Stimulated activated CD4-positive, alpha-beta T cell treated with anti-CD3 and anti-CD28 coated beads, Interleukin-12 subunit alpha, Interleukin-12 subunit beta, amount 100 ng/mL, for 4 hours (primary cell): ENCODE data around the gene EPHB3.

Experiments used
- DNase-seq: peaks from one replicate; pipeline ENCODE4 v3.0.0-alpha.2; 2020

Gene EPHB3

GRCh38 chr3:184543843-184544512 is 17.6 kb upstream of the EPHB3 start:
- peak; percentile 58 for DNase-seq

GRCh38 chr3:184544513-184544861 is 17.1 kb upstream of the EPHB3 start:
- no peak for DNase-seq

GRCh38 chr3:184545769-184546168 is 15.8 kb upstream of the EPHB3 start:
- DNase-seq, result no peak

- no peak for DNase-seq
Observed at GRCh38 chr3:184546252-184546651, 15.3 kb upstream of the EPHB3 start.

- no peak for DNase-seq
Observed at GRCh38 chr3:184549796-184550577, 11.6 kb upstream of the EPHB3 start.

- no peak for DNase-seq
Observed at GRCh38 chr3:184551103-184551502, 10.5 kb upstream of the EPHB3 start.

- DNase-seq, result no peak
Observed at GRCh38 chr3:184551614-184552256, 9.8 kb upstream of the EPHB3 start.

GRCh38 chr3:184552296-184552695 is 9.3 kb upstream of the EPHB3 start:
- DNase-seq, result no peak

- no peak for DNase-seq
Observed at GRCh38 chr3:184552863-184553262, 8.7 kb upstream of the EPHB3 start.

GRCh38 chr3:184553385-184553784 is 8.2 kb upstream of the EPHB3 start:
- DNase-seq, result no peak

GRCh38 chr3:184554461-184554860 is 7.1 kb upstream of the EPHB3 start:
- no peak for DNase-seq

- no peak for DNase-seq
Observed at GRCh38 chr3:184556582-184557347, 4.8 kb upstream of the EPHB3 start.

- DNase-seq, result no peak
Observed at GRCh38 chr3:184557348-184557950, 4.1 kb upstream of the EPHB3 start.

GRCh38 chr3:184558726-184559125 is 2.9 kb upstream of the EPHB3 start:
- DNase-seq, result no peak

- no peak for DNase-seq
Observed at GRCh38 chr3:184559336-184559735, 2.2 kb upstream of the EPHB3 start.

GRCh38 chr3:184560531-184560930 is 1.1 kb upstream of the EPHB3 start:
- no peak for DNase-seq

- no peak for DNase-seq
Observed at GRCh38 chr3:184561913-184562877, 610 bp downstream of the EPHB3 start.

- no peak for DNase-seq
Observed at GRCh38 chr3:184562878-184563560, 1.4 kb downstream of the EPHB3 start.

- no peak for DNase-seq
Observed at GRCh38 chr3:184563561-184563925, 2.0 kb downstream of the EPHB3 start.

- DNase-seq, result no peak
Observed at GRCh38 chr3:184563941-184564684, 2.5 kb downstream of the EPHB3 start.
